ENCODE data around the gene RNF43. TPM values are rescaled to one million over a fixed set of nuclear protein-coding genes. Genes with fewer than 3 reads are reported as not detected.
A peak's percentile ranks its signal among the peaks of the same experiment; 100 is the strongest.

The RNF43 gene
- total RNA-seq, 6 experiments from 2014 or later = 1.7 to 11.5 (median 6.0) TPM

- no peak overlapping the region for H3K4me3 ChIP-seq
- 46% methylated on average over 3 of the region's 3 CpGs for WGBS (ENCODE audit: insufficient coverage, low coverage, low lambda C conversion rate, missing lambda C conversion rate)
- DNase-seq (peak; percentile 58 to 91 (median 81)), ATAC-seq (peak; percentile 78 to 89 (median 82))
- intact Hi-C loops (cut with DNase I) = no loop called here
- peaks cover 0 to 67% (median 30%) of the 10 kb centered on the region in 4 donors for H3K4me1 ChIP-seq
- H3K27ac ChIP-seq = peak overlapping the region; percentile 23 to 73 (median 70)
- no peaks in the 10 kb centered on the region for H3K36me3 ChIP-seq
- no peaks in the 10 kb centered on the region for H3K27me3 ChIP-seq
- peak; percentile 38 for TF ChIP-seq POLR2A (IDR thresholded peaks at IDR 0.05)
- no peak for TF ChIP-seq CTCF (IDR thresholded peaks at IDR 0.05)
- H3K9me3 ChIP-seq = no peaks in the 10 kb centered on the region
Observed at GRCh38 chr17:58381124-58382035, 36.0 kb downstream of the RNF43 start.

- H3K36me3 ChIP-seq = no peaks in the 10 kb centered on the region
- H3K4me3 ChIP-seq = no peak overlapping the region
- no peak for DNase-seq
- 78% methylated on average over 5 of the region's 5 CpGs for WGBS (ENCODE audit: insufficient coverage, low coverage, low lambda C conversion rate, missing lambda C conversion rate)
- peak overlapping the region in 2 of 3 donors; percentile 45 to 70 for H3K27ac ChIP-seq
- intact Hi-C loops (cut with DNase I) = no loop called here
- H3K9me3 ChIP-seq = no peaks in the 10 kb centered on the region
- peaks cover 0 to 58% (median 28%) of the 10 kb centered on the region in 4 donors for H3K4me1 ChIP-seq
- H3K27me3 ChIP-seq = no peaks in the 10 kb centered on the region
- peak in 2 of 4 donors; percentile 2 to 3 for ATAC-seq
- TF ChIP-seq POLR2A (IDR thresholded peaks at IDR 0.05) = no peak
- no peak for TF ChIP-seq CTCF (IDR thresholded peaks at IDR 0.05)
Observed at GRCh38 chr17:58380207-58381123, 36.9 kb downstream of the RNF43 start.

GRCh38 chr17:58379511-58379824 is 37.9 kb downstream of the RNF43 start:
- no peaks in the 10 kb centered on the region for H3K27me3 ChIP-seq
- DNase-seq (no peak), ATAC-seq (no peak)
- peaks cover 0 to 48% (median 23%) of the 10 kb centered on the region in 4 donors for H3K4me1 ChIP-seq
- no peak overlapping the region for H3K27ac ChIP-seq
- 59% methylated on average over 3 of the region's 3 CpGs for WGBS (ENCODE audit: insufficient coverage, low coverage, low lambda C conversion rate, missing lambda C conversion rate)
- no peaks in the 10 kb centered on the region for H3K36me3 ChIP-seq
- no peaks in the 10 kb centered on the region for H3K9me3 ChIP-seq
- intact Hi-C loops (cut with DNase I) = loop anchor here in 1 of 2 donors (10.0 kb wide), 1 partner anchor 55 kb away; the partner anchor contains the start of gene TSPOAP1
- no peak for TF ChIP-seq CTCF (IDR thresholded peaks at IDR 0.05)
- no peak for TF ChIP-seq POLR2A (IDR thresholded peaks at IDR 0.05)
- H3K4me3 ChIP-seq = no peak overlapping the region

- WGBS (ENCODE audit: insufficient coverage, low coverage, low lambda C conversion rate, missing lambda C conversion rate) = 62% methylated on average over 8 of the region's 8 CpGs
- TF ChIP-seq POLR2A (IDR thresholded peaks at IDR 0.05) (no peak), CTCF (IDR thresholded peaks at IDR 0.05) (no peak)
- DNase-seq = no peak
- no peak for ATAC-seq
- H3K4me3 ChIP-seq = no peak overlapping the region
- peaks cover 0 to 43% (median 22%) of the 10 kb centered on the region in 4 donors for H3K4me1 ChIP-seq
- H3K9me3 ChIP-seq = no peaks in the 10 kb centered on the region
- no peaks in the 10 kb centered on the region for H3K27me3 ChIP-seq
- intact Hi-C loops (cut with DNase I) = loop anchor here in 1 of 2 donors (10.0 kb wide), 1 partner anchor 54 kb away; the partner anchor contains the start of gene TSPOAP1
- H3K27ac ChIP-seq = no peak overlapping the region
- H3K36me3 ChIP-seq = no peaks in the 10 kb centered on the region
Observed at GRCh38 chr17:58378733-58379510, 38.4 kb downstream of the RNF43 start.

Measured in right lobe of liver (tissue), 6 donors.